SK-N-SH (cell line): Measurements from ENCODE around the gene PRMT7. TPM values are rescaled to one million over a fixed set of nuclear protein-coding genes. Genes with fewer than 3 reads are reported as not detected.

Experiments
- CTCF ChIA-PET: fragments of 300-600, 350-600 bp; formaldehyde crosslinking; extraction: SDS; loops from one replicate; lab custom pipeline; 2021; lab: Yijun Ruan, JAX
- POLR2A ChIA-PET: fragments of 350-600 bp; sonication (Branson Sonifier 250); formaldehyde crosslinking; extraction: SDS; loops from one replicate; lab custom pipeline; 2020; ENCODE audit warnings: antibody characterized with exemption, inconsistent platforms; lab: Yijun Ruan, JAX
- DNase-seq: peaks from one replicate; pipeline ENCODE4 v3.0.0; 2012
- H2AFZ ChIP-seq: fragments of 200-600 bp; sonication (generic); 2 replicates; pipeline ENCODE4 v1.8.1; 2016; ENCODE audit warnings: antibody characterized with exemption, mild to moderate bottlenecking, low read depth
- H3F3A ChIP-seq: fragments of 200-600 bp; sonication (generic); replicated peaks from 2 replicates; pipeline ENCODE3; 2016; ENCODE audit warnings: antibody characterized with exemption, mild to moderate bottlenecking; ENCODE audit not compliant: insufficient read depth
- H3K27ac ChIP-seq, 2 experiments: fragments of 200-500 bp in 1 of 2; fragments of 200-600 bp in 1 of 2; sonication (Bioruptor generic) in 1 of 2; sonication (generic), shearing (Covaris generic) in 1 of 2; 2 replicates each; pipeline versions ENCODE4 v1.5.1 to v1.6.1; 2014 to 2016; ENCODE audit warnings: low read depth in 2 of 2, inconsistent platforms in 1 of 2, low read length in 1 of 2, mild to moderate bottlenecking in 1 of 2, mixed read lengths in 1 of 2
- H3K27me3 ChIP-seq: fragments of 200-600 bp; sonication (generic), shearing (Covaris generic); 2 replicates; pipeline ENCODE4 v1.6.1; 2016; ENCODE audit warnings: mixed run types; ENCODE audit not compliant: insufficient read depth
- H3K36me3 ChIP-seq, 2 experiments: fragments of 200-500 bp in 1 of 2; fragments of 200-600 bp in 1 of 2; sonication (Bioruptor generic) in 1 of 2; sonication (generic) in 1 of 2; replicated peaks in 1 of 2; 2 replicates each; pipeline versions ENCODE3 to v1.5.1; 2014 to 2016; ENCODE audit warnings: low read length in 1 of 2, mild to moderate bottlenecking in 1 of 2; ENCODE audit not compliant: insufficient read depth in 2 of 2, control insufficient read depth in 1 of 2
- H3K4me1 ChIP-seq, 2 experiments: fragments of 200-500 bp in 1 of 2; fragments of 200-600 bp in 1 of 2; sonication (Bioruptor generic) in 1 of 2; sonication (generic), shearing (Covaris generic) in 1 of 2; 2 replicates each; pipeline versions ENCODE4 v1.5.1 to v1.6.1; 2014 to 2016; ENCODE audit warnings: low read depth in 1 of 2, low read length in 1 of 2, mixed run types in 1 of 2; ENCODE audit not compliant: insufficient read depth in 2 of 2, control insufficient read depth in 1 of 2
- H3K4me2 ChIP-seq: fragments of 200-600 bp; sonication (generic), shearing (Covaris generic); 2 replicates; pipeline ENCODE4 v1.6.1; 2017; ENCODE audit warnings: mixed run types
- H3K4me3 ChIP-seq, 2 experiments: fragments of 200-500 bp in 1 of 2; fragments of 200-600 bp in 1 of 2; sonication (Bioruptor generic) in 1 of 2; sonication (generic), shearing (Covaris generic) in 1 of 2; 2 replicates each; pipeline versions ENCODE4 v1.5.1 to v1.8.1; 2014 to 2016; ENCODE audit warnings: low read depth in 2 of 2, inconsistent platforms in 1 of 2, low read length in 1 of 2, mild to moderate bottlenecking in 1 of 2, mixed read lengths in 1 of 2, moderate library complexity in 1 of 2
- H3K79me2 ChIP-seq: fragments of 200-600 bp; sonication (generic); 2 replicates; pipeline ENCODE4 v1.8.1; 2017; ENCODE audit warnings: mild to moderate bottlenecking; ENCODE audit not compliant: insufficient read depth
- H3K9ac ChIP-seq: fragments of 200-600 bp; sonication (generic); 2 replicates; pipeline ENCODE4 v1.6.1; 2017; ENCODE audit warnings: mixed run types
- H3K9me2 ChIP-seq: fragments of 200-600 bp; sonication (generic); 2 replicates; pipeline ENCODE4 v1.6.1; 2017; ENCODE audit warnings: mixed run types
- H3K9me3 ChIP-seq: fragments of 200-600 bp; sonication (generic); 2 replicates; pipeline ENCODE4 v1.6.1; 2017; ENCODE audit warnings: mixed run types, mild to moderate bottlenecking, moderate library complexity
- H4K20me1 ChIP-seq: fragments of 200-600 bp; sonication (generic); 2 replicates; pipeline ENCODE4 v1.6.1; 2017; ENCODE audit warnings: mild to moderate bottlenecking, mixed run types; ENCODE audit not compliant: insufficient read depth
- CHD2 ChIP-seq: fragments of 150-350 bp; IDR thresholded peaks from 2 replicates; pipeline ENCODE4 v1.6.1; 2018; ENCODE audit warnings: low read length; ENCODE audit not compliant: partially characterized antibody
- ELF1 ChIP-seq: IDR thresholded peaks from 2 replicates; pipeline ENCODE4 v1.4.0; 2012
- EZH2phosphoT487 ChIP-seq: fragments of 200-600 bp; sonication (generic); IDR thresholded peaks from 2 replicates; pipeline ENCODE4 v1.6.1; 2017; ENCODE audit warnings: low read depth, mixed run types, mild to moderate bottlenecking, antibody characterized with exemption, moderate library complexity, borderline replicate concordance
- FOXJ3 ChIP-seq: sonication (generic); formaldehyde crosslinking; IDR thresholded peaks from 2 replicates; pipeline ENCODE4 v1.5.1; 2020; ENCODE audit warnings: mild to moderate bottlenecking, missing genetic modification reagents
- JUND ChIP-seq: IDR thresholded peaks from 2 replicates; pipeline ENCODE4 v1.4.0; 2012
- MXI1 ChIP-seq: IDR thresholded peaks from 2 replicates; pipeline ENCODE4 v1.6.1; 2012; ENCODE audit warnings: mild to moderate bottlenecking, low read depth, low read length, improper control_type of control experiment
- NRF1 ChIP-seq: IDR thresholded peaks from 2 replicates; pipeline ENCODE4 v1.6.1; 2012; ENCODE audit warnings: low read depth, mild to moderate bottlenecking, low read length
- POLR2AphosphoS5 ChIP-seq: IDR thresholded peaks from 2 replicates; pipeline ENCODE4 v1.6.1; 2012; ENCODE audit warnings: low read depth, low read length
- RCOR1 ChIP-seq: fragments of 150-350 bp; IDR thresholded peaks from 2 replicates; pipeline ENCODE4 v1.6.1; 2017; ENCODE audit warnings: antibody characterized with exemption, low read length
- SMC3 ChIP-seq: IDR thresholded peaks from 2 replicates; pipeline ENCODE4 v1.6.1; 2012; ENCODE audit warnings: low read depth, low read length, improper control_type of control experiment
- TAF1 ChIP-seq: IDR thresholded peaks from 2 replicates; pipeline ENCODE4 v1.6.1; 2012; ENCODE audit warnings: low read depth, mild to moderate bottlenecking, low read length, moderate library complexity, borderline replicate concordance
- TCF12 ChIP-seq: IDR thresholded peaks from 2 replicates; pipeline ENCODE4 v1.4.0; 2012
- TEAD4 ChIP-seq: IDR thresholded peaks from 2 replicates; pipeline ENCODE4 v1.4.0; 2012; ENCODE audit warnings: mild to moderate bottlenecking, borderline replicate concordance; ENCODE audit not compliant: insufficient read depth
- YY1 ChIP-seq: IDR thresholded peaks from 2 replicates; pipeline ENCODE4 v1.4.0; 2012; ENCODE audit warnings: low read depth, mild to moderate bottlenecking
- WGBS: methylation state at CpG from one replicate; pipeline ENCODE4 v1.1.6; 2017; ENCODE audit warnings: low lambda C conversion rate; 5-methylcytosine and 5-hydroxymethylcytosine counted together
- polyA plus RNA-seq, 3 experiments: library from polyadenylated mRNA; depleted of rRNA; stranded (reverse); fragments of >200 nt; gene quantifications; 2 replicates each; pipeline ENCODE4 v1.2.3, GENCODE V29; 2012
- TF ChIP-seq, protein P1 (sequence below): IDR thresholded peaks from 2 replicates; pipeline ENCODE4 v1.4.0; 2012; ENCODE audit warnings: low read depth, borderline replicate concordance

The PRMT7 gene
- polyA plus RNA-seq, 1 of the 3 experiments (the other 2 are of a cell fraction), result 46.0 TPM

DNA sequence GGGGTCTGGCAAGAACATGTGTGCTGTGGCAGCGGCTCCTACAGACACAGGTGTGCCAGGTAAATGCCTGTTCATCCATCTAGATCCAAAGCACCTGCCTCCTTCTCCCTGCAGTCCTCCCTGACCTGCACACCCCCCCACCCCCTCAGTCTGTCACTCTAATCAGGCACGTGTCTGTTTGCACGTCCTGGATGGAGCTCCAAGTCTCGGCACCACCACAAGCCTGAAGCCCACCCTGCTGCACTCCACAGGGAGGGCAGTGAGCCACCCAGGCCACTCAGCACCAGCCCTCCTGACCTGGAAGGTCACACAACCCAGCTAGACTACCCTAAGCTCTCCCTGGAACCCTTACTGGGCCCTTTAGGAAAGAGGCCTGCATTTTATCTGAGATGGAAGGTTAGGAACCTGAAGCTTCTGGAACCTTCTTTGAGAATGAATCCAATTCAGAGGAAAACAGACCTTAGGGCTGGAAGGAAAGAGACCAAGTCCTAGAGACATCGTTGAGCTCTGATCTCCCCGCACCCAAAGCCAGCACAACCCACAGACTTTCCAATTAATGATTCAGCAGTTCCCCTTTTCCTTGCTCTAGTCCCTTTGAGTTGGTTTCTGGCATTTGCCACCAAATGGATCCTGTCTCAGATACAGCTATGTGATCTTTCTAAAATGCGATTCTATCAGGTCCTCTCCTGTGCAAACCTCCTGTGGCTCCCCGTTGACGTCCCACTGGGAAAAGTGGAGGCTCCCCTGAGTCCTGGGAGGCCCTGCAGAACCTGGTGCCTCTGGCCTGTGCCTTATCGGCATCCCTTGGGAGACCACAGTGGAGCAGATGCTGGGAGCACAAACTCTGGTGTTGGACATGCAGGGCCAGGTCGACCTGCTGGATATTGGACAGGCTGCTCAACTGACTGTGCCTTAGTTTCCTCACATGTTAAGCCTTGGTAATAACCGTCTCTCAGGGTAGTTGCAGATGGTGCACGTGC is 67.9 kb downstream of the PRMT7 start:
- no peaks in the 10 kb centered on the region for H3K9me2 ChIP-seq
- H3K9me3 ChIP-seq, result no peaks in the 10 kb centered on the region
- H3K4me1 ChIP-seq, result peaks cover 0 to 24% of the 10 kb centered on the region in 2 experiments; a peak in 1 of 4 replicates
- H3K9ac ChIP-seq, result no peak overlapping the region
- 65% methylated on average over 10 of the region's 13 CpGs for WGBS
- DNase-seq, result no peak
- no peaks in the 10 kb centered on the region for H4K20me1 ChIP-seq
- POLR2A ChIA-PET, result interaction anchor here (0.7 to 2.1 kb wide), 2 partner anchors 17 to 27 kb away, joined by 3 to 10 read pairs; no protein-coding TSS in a partner anchor
- CTCF ChIA-PET, result interaction anchor here (0.6 to 1.9 kb wide), 10 partner anchors 11 to 1100 kb away, joined by 3 to 12 read pairs (median 4); no protein-coding TSS in a partner anchor
- H3K27ac ChIP-seq, result 0 out of 4 replicates have a peak overlapping the region, but pooled peaks of 1 of the 2 experiments have one; percentile 34
- H3K4me3 ChIP-seq, result no peak overlapping the region
- H3K4me2 ChIP-seq, result no peak overlapping the region
- TF ChIP-seq MXI1 (no peak), FOXJ3 (CRISPR knock-in tag) (no peak), CHD2 (no peak), YY1 (no peak), TCF12 (no peak), JUND (no peak), TEAD4 (no peak), SMC3 (no peak), TAF1 (no peak), NRF1 (no peak), RCOR1 (no peak), ELF1 (no peak), EZH2phosphoT487 (no peak), POLR2AphosphoS5 (no peak)
- TF ChIP-seq, protein P1, sequence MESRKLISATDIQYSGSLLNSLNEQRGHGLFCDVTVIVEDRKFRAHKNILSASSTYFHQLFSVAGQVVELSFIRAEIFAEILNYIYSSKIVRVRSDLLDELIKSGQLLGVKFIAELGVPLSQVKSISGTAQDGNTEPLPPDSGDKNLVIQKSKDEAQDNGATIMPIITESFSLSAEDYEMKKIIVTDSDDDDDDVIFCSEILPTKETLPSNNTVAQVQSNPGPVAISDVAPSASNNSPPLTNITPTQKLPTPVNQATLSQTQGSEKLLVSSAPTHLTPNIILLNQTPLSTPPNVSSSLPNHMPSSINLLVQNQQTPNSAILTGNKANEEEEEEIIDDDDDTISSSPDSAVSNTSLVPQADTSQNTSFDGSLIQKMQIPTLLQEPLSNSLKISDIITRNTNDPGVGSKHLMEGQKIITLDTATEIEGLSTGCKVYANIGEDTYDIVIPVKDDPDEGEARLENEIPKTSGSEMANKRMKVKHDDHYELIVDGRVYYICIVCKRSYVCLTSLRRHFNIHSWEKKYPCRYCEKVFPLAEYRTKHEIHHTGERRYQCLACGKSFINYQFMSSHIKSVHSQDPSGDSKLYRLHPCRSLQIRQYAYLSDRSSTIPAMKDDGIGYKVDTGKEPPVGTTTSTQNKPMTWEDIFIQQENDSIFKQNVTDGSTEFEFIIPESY, result no peak
- no peaks in the 10 kb centered on the region for H3K36me3 ChIP-seq
- no peaks in the 10 kb centered on the region for H3F3A ChIP-seq
- no peaks in the 10 kb centered on the region for H3K79me2 ChIP-seq
- no peaks in the 10 kb centered on the region for H3K27me3 ChIP-seq
- no peak overlapping the region for H2AFZ ChIP-seq
